NCI-H2171 (cell line): ENCODE results near the gene OGDHL.
"Not testable (repeated sequence)": the region's sequence is repeated elsewhere in the genome, so short reads cannot be mapped to it uniquely, and the experiment has no call there.

ENCODE experiments used
- DNase-seq: peaks from one replicate; lab custom pipeline; 2025; lab: John Stamatoyannopoulos, UW

The OGDHL gene

DNA sequence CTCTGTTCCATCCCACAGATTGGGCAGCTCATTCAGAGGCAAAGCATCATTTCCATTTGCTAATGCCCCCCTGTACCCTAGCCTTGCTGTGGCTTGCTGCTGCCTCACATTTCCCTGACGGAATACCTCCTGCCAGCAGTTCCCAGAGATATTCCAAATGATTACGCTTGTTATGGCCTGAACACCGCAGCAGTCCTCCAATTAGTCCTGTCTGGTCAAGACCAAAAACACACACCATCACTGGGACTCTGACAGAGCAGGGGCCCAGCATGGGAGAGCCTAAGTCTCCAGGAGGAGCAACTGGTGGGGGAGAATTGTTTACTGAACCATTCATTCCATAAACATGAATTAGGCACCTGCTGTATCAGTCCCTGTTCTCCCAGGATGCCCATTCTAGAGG lies 6.1 kb downstream of the OGDHL start:
- no peak for DNase-seq

GRCh38 chr10:49754951-49755350 lies 7.2 kb downstream of the OGDHL start:
- DNase-seq = not testable (repeated sequence)

DNA sequence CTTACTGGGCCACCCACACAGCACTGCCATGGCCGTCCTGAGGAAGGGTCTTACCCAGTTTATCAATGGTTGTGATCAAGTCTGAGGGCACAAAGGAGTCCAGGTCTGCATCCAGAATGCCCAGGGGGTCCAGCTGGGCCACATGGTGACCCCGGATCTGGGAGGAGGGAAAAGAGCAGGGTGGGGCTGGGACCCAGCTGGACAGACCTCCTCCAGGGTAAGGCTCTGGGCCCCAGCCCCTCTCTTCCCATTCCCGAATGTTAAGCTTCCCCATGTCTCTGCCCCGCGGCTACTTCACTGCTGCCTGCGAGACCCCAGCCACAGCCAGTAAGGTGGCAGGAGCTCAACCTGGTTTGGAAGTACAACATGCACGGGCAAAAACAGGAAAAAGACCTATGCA lies 9.5 kb downstream of the OGDHL start:
- DNase-seq = no peak

- no peak for DNase-seq
These were observed 10.2 kb downstream of the OGDHL start for GRCh38 chr10:49751636-49752510.

DNA sequence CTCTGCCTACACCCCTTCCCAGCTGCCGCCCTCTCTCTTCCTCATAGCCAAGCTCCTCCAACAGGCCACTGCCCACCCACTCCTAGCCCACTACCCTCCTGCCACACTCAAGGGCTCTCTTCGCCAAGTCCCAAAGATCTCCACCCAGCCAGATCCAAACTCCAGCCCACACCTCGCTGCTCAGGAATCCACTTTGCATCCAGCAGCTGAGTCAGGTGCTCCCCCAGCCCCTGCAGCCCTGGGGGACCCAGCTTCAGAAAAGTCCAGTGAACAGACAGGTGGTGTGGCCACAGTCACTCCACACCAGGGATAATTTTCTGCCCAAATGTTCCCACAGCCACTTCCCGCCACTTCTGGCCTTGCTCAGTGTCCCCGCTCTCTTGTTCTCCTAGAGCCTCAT lies 10.9 kb downstream of the OGDHL start:
- no peak for DNase-seq

- no peak for DNase-seq
These were observed 11.6 kb downstream of the OGDHL start for GRCh38 chr10:49750546-49750945.

DNA sequence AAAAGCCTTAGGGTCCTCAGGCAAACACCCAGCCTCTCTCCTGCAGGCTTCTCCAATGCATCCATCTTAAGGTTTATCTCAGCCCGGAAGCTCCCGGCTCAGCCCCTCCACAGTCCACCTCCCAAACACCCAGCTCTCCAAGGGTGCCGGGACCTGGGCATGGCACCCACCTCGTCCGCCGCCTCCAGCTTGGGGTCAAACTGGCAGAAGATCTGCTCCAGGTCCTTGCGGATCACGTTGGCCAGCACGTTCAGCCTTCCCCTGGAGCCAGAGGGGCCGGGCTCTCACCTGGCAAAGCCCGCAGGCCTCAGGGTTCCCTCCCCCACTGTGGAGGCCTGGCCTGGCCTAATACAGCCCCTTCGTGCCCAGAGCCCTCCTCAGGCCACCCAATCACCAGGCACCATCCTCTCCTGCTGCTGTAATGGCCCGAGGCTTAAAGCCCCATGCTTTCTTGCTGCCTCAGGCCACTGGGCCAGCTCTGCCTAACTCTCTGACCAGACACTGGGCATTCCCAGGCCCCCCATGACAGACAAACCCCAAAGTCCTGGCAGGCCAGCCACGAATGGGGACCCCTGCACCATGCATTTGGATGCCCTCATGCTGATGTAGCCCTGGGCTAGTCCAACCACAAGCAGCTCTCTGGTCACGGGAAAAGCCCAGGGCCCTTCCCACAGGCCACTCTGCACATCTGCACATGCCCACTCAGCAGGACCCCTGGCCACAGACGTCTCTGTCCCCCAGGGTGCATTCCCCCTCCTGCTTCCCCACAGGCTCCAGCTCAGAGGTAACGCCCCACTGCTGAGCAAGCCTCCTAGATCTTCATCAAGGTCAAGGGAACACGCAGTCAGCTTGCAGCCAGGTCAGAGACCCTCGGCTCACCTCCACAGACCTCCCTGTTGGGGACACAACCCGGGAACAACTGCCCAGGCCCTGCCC lies 12.3 kb downstream of the OGDHL start:
- no peak for DNase-seq

- no peak for DNase-seq
These were observed 13.0 kb downstream of the OGDHL start for GRCh38 chr10:49749144-49749543.

DNA sequence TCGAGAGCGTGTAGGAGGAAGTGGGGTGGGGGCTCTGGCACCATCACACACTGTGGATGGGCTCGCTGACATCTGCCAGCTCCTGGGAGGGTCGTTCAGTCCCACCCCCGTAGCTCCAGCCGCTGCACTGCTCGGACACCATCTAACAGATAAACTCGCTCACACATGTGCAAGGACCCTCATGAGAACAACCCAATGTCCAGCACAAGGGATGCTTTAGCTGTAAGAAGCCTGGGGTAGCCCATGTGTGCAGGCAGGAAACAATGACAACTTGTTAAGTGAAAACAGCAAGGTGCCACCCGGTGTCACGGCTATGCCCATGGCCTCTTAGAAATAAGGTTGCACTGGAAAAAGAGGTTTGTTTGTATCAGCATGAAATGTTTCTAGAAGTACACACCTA lies 14.1 kb downstream of the OGDHL start:
- DNase-seq = no peak

DNA sequence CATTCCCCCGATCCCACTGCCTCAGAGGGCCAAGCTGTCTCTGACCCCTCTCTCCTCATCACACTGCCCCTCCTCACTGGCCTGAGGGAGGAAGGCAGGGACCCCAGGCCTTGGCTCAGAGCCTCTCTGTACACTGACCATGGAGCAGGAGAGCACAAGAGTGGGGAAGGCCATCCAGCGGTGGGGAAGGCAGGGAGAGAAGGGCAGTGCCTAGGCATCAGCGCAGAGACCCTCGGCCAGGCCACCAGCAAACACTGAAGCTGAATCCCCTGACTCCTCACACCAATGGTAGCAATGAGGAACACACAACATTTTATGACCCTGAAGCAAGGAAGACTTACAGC lies 14.8 kb downstream of the OGDHL start:
- DNase-seq = no peak

DNA sequence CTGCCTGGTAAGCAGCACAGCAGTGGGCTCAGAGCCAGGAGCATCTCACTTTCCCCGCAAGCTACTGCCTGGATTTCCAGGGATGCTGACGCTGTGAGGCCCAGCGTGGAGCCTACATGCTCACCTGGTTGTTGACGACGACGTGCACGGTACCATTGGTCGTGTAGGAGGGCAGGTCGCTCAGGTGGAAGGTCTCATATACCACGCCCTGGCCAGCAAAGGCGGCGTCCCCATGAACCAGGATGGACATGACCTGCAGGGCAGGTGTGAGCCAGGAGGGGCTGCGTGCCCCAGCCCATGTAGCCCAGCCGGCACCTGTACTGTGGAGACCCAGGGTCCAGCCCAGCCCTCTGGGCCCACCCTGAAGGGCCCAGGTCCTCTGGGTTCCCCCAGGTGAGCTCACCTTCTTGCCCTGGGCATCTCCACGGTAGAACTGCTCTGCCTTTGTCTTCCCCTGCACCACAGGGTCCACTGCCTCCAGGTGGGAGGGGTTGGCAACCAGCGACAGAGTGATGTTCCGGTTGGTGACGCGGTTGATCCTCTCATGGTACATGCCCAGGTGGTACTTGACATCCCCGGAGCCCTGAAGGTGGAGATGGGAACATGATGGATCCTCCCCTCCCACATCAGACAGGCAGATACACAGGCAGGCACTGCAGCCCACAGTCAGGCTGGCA lies 15.4 kb downstream of the OGDHL start:
- DNase-seq = no peak

GRCh38 chr10:49745756-49746155 lies 16.4 kb downstream of the OGDHL start:
- DNase-seq = no peak

DNA sequence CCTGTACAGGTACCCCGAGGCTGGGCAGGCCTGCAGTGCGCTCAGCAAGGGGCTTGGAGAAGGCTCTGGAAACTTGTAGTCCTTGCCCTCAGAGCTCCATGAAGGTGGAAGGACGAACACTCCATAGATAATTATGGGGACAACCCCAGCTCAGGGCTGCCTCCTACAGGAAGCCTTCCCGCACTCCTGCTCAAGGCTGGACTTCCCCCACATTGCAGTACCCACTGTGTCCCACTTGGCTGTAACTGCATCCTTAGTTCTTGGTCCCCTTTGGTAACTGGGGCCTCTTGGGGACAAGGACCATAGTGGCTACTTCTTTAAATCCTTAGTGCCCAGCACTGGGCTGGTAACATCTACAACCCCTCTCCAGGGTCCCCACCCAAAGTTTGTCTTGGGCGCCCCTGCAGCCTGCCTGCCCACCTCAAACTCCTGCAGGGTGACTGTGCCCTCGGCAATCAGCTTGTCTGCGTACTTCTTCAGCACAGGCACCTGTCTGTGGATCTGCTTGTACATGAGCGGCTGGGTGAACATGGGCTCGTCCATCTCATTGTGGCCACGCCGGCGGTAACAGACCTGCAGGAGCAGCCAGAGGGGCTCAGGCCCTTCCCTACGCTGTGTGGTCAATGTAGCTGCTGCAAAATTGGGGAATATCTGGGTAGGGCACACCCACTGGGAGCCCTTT lies 17.1 kb downstream of the OGDHL start:
- no peak for DNase-seq

DNA sequence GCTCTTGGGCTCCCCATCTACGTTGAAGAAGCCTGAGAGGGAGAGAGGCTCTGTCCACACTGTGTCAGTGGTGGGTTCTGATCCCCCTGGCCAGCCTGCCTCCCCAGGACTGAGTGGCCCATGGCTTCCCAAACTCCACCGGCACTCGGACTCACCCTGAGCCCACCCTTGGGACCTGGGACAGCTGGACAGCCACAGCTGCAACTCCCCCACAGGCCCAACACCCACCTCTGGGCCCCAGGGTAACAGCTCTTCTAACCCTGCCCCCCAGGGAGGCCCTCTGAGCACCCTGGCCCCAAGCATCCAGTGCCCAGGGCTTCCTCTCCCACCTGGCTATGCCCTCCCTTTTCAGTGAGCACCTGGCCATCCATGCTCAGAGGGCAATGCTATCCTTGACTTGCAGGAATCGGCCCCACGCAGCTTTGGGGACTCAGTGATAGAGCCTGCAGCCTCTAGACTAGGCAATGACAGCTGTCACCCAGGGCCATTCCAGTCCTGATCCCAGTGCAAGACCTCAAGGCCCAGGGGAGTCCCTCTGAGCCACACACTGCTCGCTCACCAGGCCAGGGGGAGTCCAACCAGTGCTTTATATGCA lies 17.9 kb downstream of the OGDHL start:
- DNase-seq = no peak

DNA sequence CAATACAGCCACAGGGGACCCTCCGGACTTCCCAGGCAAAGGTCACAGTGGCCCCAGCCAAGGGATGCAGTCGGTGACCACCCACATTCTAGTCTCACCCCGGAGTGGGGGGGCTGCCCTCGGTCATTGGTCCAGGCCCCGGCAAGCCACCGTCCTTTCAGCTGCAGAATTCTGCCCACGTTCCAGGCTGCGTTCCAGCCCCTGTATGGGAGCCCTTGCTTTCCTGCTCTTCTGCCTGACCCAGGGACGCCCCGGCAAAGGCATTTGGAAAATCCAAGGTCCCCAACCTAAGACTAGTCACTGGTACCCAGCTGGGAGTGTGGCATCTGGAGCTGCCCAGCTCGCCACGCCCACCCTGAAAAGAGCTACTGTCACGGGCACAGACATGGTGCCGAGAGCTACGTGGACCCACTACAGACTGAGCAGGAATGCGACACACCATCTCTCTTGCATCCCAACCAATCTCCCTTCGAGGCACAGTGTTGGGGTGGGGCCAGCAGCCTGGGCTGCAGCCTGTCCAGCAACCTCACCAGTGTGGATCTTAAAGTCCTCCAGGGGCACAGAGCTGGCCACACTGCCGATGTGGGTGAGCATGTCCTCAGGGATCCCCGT lies 18.6 kb downstream of the OGDHL start:
- no peak for DNase-seq

GRCh38 chr10:49742683-49743463 lies 19.2 kb downstream of the OGDHL start:
- DNase-seq = no peak

DNA sequence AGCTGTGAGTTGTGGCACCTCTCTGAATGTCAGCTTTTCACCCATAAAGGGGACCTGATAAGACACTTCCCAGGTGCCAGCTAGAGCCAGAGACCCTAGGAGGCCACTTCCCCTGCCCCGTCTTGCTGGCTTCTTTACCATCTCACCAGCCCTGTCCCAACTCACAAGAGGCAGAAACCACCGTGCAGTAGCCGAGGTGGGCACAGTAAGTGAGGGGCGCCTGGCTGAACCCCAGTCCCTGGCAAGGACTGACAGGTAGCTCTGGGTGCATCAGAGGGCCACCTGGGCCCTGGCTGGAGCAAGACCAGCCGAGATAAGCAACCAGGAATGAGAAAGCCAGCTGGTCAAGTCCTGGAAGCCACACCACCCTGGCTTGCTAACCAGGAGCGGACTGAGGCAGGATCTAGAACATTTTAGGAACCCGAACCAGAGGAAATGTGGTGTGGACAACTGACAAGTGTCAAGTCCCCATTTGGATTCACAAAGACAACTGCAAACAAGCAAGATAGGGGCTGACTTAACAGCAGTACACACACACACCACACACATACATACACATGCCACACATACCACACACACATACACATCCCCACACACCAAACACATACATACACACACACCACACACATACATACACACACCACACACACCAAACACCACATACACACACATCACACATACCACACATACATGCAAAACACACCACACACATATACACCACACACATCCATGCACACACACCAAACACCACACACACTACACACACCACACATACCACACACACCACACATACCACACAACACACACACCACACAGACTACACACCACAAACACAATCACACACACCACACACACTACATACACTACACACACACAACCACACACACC lies 20.8 kb downstream of the OGDHL start:
- no peak for DNase-seq

DNA sequence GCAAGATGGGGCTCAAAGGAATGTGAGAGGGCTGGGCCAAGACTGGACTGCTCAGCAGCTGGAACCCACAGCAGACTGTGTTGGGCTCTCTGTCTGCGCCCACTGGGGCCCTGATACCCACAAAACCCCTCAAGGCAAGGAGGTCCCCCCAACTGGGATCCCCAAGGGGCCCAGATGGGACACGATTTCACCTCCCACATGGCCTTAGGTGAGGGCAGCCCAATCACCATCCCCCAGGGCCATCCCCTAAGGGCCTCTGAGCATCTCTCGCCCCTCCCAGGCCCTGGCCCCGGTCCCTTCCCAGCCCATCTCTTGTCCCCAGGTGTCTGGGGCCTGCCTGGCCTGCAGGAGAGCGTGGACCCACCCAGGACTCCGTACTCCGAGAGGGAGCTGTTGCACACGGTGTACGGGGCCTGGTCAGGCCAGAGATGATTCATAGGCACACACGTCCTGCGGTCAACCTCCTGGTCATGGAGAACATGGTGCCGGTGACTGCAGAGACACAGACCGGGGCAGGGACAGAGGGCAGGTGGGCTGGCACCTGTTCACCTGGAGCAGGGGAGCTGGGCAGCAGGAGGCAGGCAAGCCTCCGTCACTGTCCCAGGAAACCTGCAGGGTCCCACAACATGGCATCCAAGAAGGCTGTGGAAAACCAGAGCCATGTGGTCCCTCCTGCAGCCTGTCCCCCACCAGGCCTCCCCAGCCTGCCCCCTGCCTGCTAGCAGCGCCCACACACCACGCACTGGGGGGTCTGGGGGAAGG lies 21.6 kb downstream of the OGDHL start:
- DNase-seq = no peak

DNA sequence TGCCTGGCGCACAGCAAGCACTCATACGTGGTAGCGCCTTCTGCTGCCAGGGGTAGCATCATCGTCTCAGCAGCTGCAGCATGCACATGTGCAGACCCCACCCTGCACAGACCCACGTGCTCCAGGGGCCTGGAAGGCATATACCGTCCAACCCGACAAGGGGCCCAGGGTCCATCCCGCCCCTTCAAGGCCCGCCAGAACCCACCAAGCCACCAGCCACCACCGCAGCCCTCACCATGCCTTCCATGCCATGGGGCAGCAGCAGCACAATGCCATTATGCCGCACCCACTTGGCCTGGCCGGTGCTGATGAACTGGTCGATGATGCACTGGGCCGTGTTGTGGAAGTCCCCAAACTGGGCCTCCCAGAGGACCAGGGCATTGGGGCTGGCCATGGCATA lies 22.7 kb downstream of the OGDHL start:
- DNase-seq = no peak
